K562 (cell line): ENCODE results near the gene IGFALS. TPM values are rescaled to one million over a fixed set of nuclear protein-coding genes. Genes with fewer than 3 reads are reported as not detected.

Experiments
- AFF4 ChIP-seq: sonication (generic); formaldehyde crosslinking; IDR thresholded peaks from 2 replicates; pipeline ENCODE4 v1.8.0; 2023; ENCODE audit warnings: mild to moderate bottlenecking, missing genetic modification reagents
- CBX2 ChIP-seq: fragments of 200-600 bp; sonication (generic); IDR thresholded peaks from one replicate; pipeline ENCODE4 v1.6.1; 2012; ENCODE audit warnings: mild to moderate bottlenecking, low read length, inconsistent platforms; ENCODE audit not compliant: insufficient read depth, poor library complexity, severe bottlenecking
- EP300 ChIP-seq: IDR thresholded peaks from 2 replicates; pipeline ENCODE4 v1.6.1; 2012; ENCODE audit warnings: low read length, improper control_type of control experiment
- FOXA1 ChIP-seq: fragments of 450-650 bp; IDR thresholded peaks from 2 replicates; pipeline ENCODE4 v1.6.1; 2016; ENCODE audit warnings: mild to moderate bottlenecking, borderline replicate concordance
- FOXK1 ChIP-seq: sonication (generic); formaldehyde crosslinking; IDR thresholded peaks from 2 replicates; pipeline ENCODE4 v1.8.0; 2022; ENCODE audit warnings: missing genetic modification reagents, mild to moderate bottlenecking, borderline replicate concordance
- HNRNPH1 ChIP-seq: fragments of 200-400 bp; formaldehyde crosslinking; optimal IDR thresholded peaks from 2 replicates; pipeline ENCODE3; 2017; ENCODE audit warnings: low read depth, mild to moderate bottlenecking, low read length, moderate library complexity
- KLF1 ChIP-seq: fragments of 450-650 bp; IDR thresholded peaks from 2 replicates; pipeline ENCODE4 v1.6.1; 2016; ENCODE audit warnings: missing genetic modification characterization, missing compliant biosample characterization
- MBD2 ChIP-seq: sonication (generic); IDR thresholded peaks from 2 replicates; pipeline ENCODE4 v1.6.1; 2016; ENCODE audit warnings: low read depth, borderline replicate concordance
- MTA3 ChIP-seq: fragments of 450-650 bp; formaldehyde crosslinking; IDR thresholded peaks from 2 replicates; pipeline ENCODE4 v1.6.1; 2017; ENCODE audit warnings: mild to moderate bottlenecking, borderline replicate concordance
- NCOA4 ChIP-seq: fragments of 450-650 bp; IDR thresholded peaks from 2 replicates; pipeline ENCODE4 v1.6.1; 2018; ENCODE audit warnings: mild to moderate bottlenecking; ENCODE audit not compliant: partially characterized antibody
- NEUROD1 ChIP-seq: fragments of 150-350 bp; IDR thresholded peaks from 2 replicates; pipeline ENCODE4 v1.6.1; 2014; ENCODE audit warnings: borderline replicate concordance, low read length, low read depth; ENCODE audit not compliant: partially characterized antibody
- NR2C1 ChIP-seq, 2 experiments: fragments of 450-650 bp; IDR thresholded peaks; 2 replicates each; pipeline ENCODE4 v1.6.1; 2017; ENCODE audit warnings: mild to moderate bottlenecking in 2 of 2, antibody characterized with exemption in 1 of 2, inconsistent platforms in 1 of 2, missing compliant biosample characterization in 1 of 2, missing genetic modification characterization in 1 of 2
- PHF8 ChIP-seq: fragments of 200-600 bp; sonication (generic); IDR thresholded peaks from 2 replicates; pipeline ENCODE4 v1.6.1; 2012; ENCODE audit warnings: mixed run types, mild to moderate bottlenecking, inconsistent platforms, low read length, moderate library complexity, borderline replicate concordance
- POLR3A ChIP-seq: IDR thresholded peaks from 2 replicates; pipeline ENCODE4 v1.6.1; 2011; ENCODE audit warnings: borderline replicate concordance, mild to moderate bottlenecking, moderate library complexity; ENCODE audit not compliant: insufficient read length, insufficient read depth; ENCODE audit errors: extremely low read depth
- POLR3G ChIP-seq: IDR thresholded peaks from 2 replicates; pipeline ENCODE4 v1.6.1; 2011; ENCODE audit not compliant: insufficient read length, insufficient replicate concordance; ENCODE audit errors: extremely low read depth
- RFX7 ChIP-seq: fragments of 250-450 bp; sonication (Bioruptor Pico); IDR thresholded peaks from 2 replicates; pipeline ENCODE4 v1.5.1; 2021; ENCODE audit warnings: mild to moderate bottlenecking
- TRIM25 ChIP-seq: fragments of 450-650 bp; IDR thresholded peaks from 2 replicates; pipeline ENCODE4 v1.7.0; 2016; ENCODE audit warnings: borderline replicate concordance
- YBX1 ChIP-seq: fragments of 450-650 bp; IDR thresholded peaks from 2 replicates; pipeline ENCODE4 v1.7.1; 2016; ENCODE audit warnings: mild to moderate bottlenecking
- ZNF583 ChIP-seq: fragments of 250-450 bp; sonication (Bioruptor Pico); IDR thresholded peaks from 2 replicates; pipeline ENCODE4 v1.4.0; 2020
- ZNF79 ChIP-seq: fragments of 250-450 bp; sonication (Bioruptor Pico); IDR thresholded peaks from 2 replicates; pipeline ENCODE4 v1.4.0; 2020; ENCODE audit warnings: low read depth, mild to moderate bottlenecking, moderate library complexity
- ZSCAN32 ChIP-seq: fragments of 450-650 bp; formaldehyde crosslinking; IDR thresholded peaks from 2 replicates; pipeline ENCODE4 v1.4.0; 2020; ENCODE audit warnings: mild to moderate bottlenecking, moderate library complexity
- polyA plus RNA-seq, 8 experiments: library from polyadenylated mRNA; depleted of rRNA in 4 of 8; stranded (reverse) in 5 of 8; unstranded in 3 of 8; fragments of >200 nt; fragmentation: Nextera tagmentation in 2 of 8; fragmentation: Illumina TruSeq in 1 of 8; extraction: Ambion mirVana in 2 of 8; extraction: Trizol in 1 of 8; gene quantifications; 2 replicates each; pipeline versions ENCODE4 v1.2.1 to v1.2.3, GENCODE V29; 2011 to 2014; ENCODE audit warnings: inconsistent platforms in 1 of 8, missing spikeins in 1 of 8
- total RNA-seq, 7 experiments: library from RNA; depleted of rRNA in 6 of 7; stranded (reverse); fragments of >200 nt in 6 of 7; fragmentation: Illumina TruSeq in 2 of 7; extraction: Trizol in 2 of 7; gene quantifications; 2 replicates each; pipeline versions ENCODE4 v1.2.1 to v1.2.3, GENCODE V29; 2011 to 2021; ENCODE audit warnings: low replicate concordance in 1 of 7

The IGFALS gene
- total and polyA plus RNA-seq, 9 of the 15 experiments (the other 6 are each of a cell fraction or from before 2014, with no cell fraction given), result not detected

GRCh38 chr16:1772908-1773702, 20.4 kb downstream of the IGFALS start, which contains the start of gene MRPS34 (continued):
- TF ChIP-seq AFF4 (CRISPR knock-in tag) (0 out of 2 replicates have a peak, but pooled peaks have one; percentile 27), RFX7 (no peak), TRIM25 (no peak), CBX2 (no peak), MTA3 (peak; percentile 56; the same call in 1 of the 2 replicates), HNRNPH1 (no peak), YBX1 (no peak), FOXA1 (no peak), NEUROD1 (peak; percentile 77), ZSCAN32 (CRISPR knock-in tag) (no peak), ZNF79 (CRISPR knock-in tag) (no peak), FOXK1 (CRISPR knock-in tag) (no peak; the same call in 1 of the 2 replicates), POLR3A (no peak), KLF1 (no peak), MBD2 (0 out of 2 replicates have a peak, but pooled peaks have one; percentile 16), PHF8 (peak; percentile 91; the same call in 1 of the 2 replicates), EP300 (no peak), NCOA4 (no peak), ZNF583 (CRISPR knock-in tag) (0 out of 2 replicates have a peak, but pooled peaks have one; percentile 69), POLR3G (no peak), NR2C1 (IDR thresholded peaks at IDR 0.05) (no peak), NR2C1 (tag; IDR thresholded peaks at IDR 0.05) (peak; percentile 56; the same call in 1 of the 2 replicates)
